DMS53 (cell line): ENCODE measurements around the gene RASSF5.
A peak's percentile ranks its signal among the peaks of the same experiment; 100 is the strongest.
"Not testable (repeated sequence)": the region's sequence is repeated elsewhere in the genome, so short reads cannot be mapped to it uniquely, and the experiment has no call there.

Experiments
- DNase-seq: peaks from one replicate; lab custom pipeline; 2025; lab: John Stamatoyannopoulos, UW

The RASSF5 gene

GRCh38 chr1:206570529-206570928, 63.2 kb downstream of the RASSF5 start:
- DNase-seq, result no peak

GRCh38 chr1:206572835-206573234, 65.5 kb downstream of the RASSF5 start:
- no peak for DNase-seq

DNA sequence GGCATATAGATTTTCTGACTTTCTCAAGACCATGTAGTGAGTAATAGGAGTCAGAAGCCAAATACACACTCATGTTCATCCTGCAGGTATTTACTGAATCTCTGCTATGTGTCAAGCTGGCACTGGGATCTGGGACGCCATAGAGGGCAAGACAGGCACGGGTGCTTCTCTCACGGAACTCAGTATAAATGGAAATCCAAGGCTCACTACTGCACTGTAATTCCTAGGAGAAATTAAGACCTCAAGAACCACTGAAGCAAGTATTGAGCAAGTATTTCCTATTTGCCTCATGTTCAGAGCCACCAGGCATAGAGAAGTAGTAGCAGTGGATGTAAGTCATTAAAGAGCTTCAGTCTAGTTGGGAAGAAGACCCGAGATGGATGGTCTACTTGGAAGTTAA, 66.0 kb downstream of the RASSF5 start:
- DNase-seq, result no peak

DNA sequence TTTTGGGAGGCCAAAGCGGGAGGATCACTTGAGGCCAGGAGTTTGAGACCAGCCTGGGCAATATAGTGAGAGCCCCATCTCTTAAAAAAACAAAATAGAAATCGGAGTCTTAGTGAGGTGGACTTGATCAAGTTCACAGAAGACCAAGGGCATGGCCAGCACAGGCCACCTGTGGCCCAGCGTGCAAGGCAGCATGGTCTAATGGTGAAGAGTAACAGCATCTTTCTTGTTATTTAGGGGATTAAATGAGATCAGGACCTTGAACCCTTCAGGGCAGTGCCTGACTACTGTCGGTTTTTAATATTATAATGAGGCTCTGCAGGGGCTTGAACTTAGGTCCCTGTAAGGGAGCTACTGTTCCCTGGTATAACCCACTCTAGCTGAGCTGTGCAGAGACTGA, 66.4 kb downstream of the RASSF5 start:
- no peak for DNase-seq

DNA sequence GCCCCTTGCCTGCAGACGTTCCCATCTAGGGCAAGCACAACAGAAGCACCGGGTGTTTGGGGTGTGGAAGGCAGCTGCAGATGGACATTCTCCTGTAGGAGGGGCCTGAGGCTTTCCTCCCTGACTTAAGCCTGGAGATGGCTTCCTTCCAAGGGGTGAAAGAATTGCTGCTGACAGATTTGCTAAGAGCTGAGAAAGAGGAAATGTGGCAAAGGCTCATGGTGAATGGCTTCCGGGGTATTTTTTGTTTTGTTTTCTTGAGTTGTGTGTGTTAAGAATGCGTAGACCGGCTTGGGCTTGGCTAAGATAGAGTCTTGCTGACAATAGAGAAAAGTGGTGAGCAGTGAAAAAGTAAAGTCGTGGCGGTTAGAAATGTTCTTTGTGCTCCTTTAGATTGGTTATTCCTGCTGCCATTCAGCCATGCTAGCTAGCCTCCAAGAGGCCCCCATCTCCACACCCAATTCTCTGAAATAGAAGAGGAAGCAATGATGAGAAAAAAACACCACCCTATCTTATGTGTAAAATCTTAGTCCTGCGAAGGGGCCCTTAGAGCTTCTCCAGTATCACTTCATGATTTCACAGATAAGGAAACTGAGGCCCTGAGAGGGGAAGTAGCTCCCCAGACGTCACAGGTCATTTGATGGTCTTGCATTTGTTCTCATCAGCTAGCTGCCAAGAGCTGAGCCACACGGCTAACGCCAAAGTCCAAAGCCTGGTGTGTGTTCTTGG, 68.0 kb downstream of the RASSF5 start:
- no peak for DNase-seq

- DNase-seq, result no peak
These were observed 68.8 kb downstream of the RASSF5 start for GRCh38 chr1:206575894-206576737.

DNA sequence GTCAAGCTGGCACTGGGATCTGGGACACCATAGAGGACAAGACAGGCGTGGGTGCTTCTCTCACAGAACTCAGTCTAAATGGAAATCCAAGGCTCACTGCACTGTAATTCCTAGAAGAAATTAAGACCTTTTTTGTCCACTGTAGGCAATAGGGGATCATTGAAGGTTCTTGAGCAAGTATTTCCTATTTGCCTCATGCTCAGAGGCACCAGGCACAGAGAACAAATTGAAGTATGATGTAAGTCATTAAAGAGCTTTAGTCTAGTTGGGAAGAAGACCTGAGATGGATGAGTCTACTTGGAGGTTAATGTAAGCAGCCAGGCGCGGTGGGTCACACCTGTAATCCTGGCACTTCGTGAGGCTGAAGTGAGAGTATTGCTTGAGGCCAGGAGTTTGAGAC, 70.3 kb downstream of the RASSF5 start:
- no peak for DNase-seq

GRCh38 chr1:206578068-206578977, 71.0 kb downstream of the RASSF5 start:
- peak; percentile 95 for DNase-seq

- DNase-seq, result peak; percentile 42
These were observed 71.6 kb downstream of the RASSF5 start for GRCh38 chr1:206578978-206579374.

DNA sequence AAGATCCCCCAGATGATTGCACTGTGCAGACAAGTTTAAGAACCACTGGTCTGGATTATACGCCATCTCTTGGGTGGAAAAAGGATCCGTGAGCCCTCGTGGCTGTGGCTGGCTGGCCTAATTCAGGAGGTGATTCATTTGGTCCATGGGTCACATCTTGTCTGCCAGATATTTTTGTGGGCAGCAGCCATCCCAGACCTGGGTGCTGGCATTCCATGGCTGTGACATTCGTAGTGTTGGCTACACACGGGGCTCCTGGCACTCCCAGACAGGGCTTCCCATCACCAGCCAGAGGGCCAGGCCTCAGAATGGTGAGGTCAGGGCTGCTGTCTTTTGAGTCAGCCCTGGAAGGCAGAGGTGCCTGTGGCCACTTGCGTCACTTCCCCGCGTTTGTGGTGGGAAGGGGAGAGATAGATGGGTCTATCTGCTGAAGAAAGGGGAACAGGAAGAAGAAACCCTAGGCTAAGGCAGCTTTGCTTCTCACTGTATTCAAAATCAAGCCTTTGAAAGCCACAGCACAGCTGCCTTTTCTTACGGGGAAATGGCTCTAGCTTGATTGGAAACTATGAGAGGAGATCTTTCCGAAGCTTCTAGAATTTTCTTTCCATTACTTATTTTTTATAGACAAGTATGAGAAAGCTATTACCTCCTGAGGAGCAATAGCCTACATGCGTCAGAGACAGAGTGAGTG, 72.6 kb downstream of the RASSF5 start:
- no peak for DNase-seq

GRCh38 chr1:206580438-206581113, 73.2 kb downstream of the RASSF5 start:
- DNase-seq, result no peak

DNA sequence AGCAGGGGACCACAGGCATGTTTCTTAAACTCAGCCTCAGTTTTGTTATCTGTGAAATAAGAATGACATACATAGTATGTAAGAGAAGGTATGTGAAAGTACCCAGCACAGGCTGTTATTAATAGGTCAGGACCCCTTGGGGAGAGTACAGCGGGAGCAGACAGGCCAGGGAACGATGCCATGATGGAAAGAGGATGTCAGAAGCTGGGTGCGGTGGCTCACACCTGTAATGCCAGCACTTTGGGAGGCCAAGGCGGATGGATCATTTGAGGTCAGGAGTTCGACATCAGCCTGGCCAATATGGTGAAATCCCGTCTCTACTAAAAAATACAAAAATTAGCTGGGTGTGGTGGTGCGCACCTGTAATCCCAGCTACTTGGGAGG, 73.8 kb downstream of the RASSF5 start:
- DNase-seq, result not testable (repeated sequence)

DNA sequence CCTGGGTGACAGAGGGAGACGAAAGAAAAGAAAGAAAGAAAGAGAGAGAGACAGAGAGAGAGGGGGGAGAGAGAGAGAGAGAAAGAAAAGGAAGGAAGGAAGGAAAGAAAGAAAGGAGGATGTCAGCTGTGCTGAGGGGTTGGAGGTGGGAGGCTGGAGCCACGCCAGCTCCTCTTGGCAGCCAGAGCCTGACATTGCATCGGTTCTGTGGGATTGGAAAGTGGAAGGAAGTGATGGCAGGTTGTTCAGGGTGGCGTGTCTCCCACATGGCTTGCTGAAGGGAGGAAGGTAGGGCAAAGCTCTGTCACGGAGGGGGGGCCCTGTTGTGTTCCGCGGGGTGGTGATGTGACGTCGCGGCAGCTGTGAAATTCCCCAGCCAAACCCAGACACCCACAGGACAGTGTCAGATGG, 74.2 kb downstream of the RASSF5 start:
- DNase-seq, result no peak

DNA sequence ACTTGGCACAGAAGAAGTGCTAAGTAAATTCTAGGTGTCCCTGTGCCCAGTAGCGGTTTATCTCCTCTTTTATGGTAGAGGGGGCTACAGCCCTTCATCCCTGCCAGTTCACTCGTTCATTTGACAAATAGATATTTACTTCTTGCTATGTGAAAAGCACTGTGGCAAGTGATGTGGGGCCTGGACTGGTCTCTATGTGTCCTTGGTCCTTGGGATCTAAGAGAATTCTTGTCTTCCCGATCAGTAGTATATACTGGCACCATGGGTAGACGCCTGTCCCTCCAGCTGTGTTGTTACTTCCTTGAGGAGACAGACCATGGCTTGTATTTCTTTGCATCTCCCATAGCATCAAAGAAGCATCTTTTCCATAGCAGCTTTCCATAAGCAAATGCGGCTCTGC, 75.2 kb downstream of the RASSF5 start:
- no peak for DNase-seq

DNA sequence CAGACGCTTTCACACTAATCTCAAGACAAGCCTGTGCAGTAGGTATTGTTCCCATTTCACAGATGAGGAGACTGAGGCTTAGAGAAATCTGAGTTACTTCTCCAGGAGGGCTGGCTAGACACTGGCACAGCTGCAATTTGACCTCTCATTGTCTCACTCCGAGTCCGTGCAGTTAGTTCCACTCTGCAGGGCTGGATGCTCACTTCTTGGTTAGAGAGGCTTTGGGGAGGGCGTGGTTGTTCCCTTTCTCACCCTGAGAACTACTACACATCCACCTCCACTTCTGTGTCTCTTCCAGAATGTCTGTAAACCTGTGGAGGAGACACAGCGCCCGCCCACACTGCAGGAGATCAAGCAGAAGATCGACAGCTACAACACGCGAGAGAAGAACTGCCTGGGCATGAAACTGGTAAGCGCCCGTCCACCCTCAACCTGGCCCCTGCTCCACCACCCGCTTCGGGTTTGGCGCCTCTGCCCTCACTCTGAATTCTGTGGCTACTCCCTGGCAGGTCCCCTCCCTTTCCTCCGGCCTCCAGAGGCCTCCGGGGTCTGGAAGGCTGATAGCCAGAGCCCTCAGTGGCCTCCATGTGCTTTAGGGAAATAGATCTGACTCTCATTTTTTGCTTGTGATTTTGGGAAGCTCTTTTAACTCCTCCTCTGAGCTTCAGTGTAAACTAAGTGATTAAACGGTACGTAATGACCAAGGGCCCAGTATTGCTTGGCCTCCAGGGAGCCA, 75.8 kb downstream of the RASSF5 start:
- no peak for DNase-seq

- DNase-seq, result peak; percentile 86
These were observed 76.6 kb downstream of the RASSF5 start for GRCh38 chr1:206583707-206584648.

DNA sequence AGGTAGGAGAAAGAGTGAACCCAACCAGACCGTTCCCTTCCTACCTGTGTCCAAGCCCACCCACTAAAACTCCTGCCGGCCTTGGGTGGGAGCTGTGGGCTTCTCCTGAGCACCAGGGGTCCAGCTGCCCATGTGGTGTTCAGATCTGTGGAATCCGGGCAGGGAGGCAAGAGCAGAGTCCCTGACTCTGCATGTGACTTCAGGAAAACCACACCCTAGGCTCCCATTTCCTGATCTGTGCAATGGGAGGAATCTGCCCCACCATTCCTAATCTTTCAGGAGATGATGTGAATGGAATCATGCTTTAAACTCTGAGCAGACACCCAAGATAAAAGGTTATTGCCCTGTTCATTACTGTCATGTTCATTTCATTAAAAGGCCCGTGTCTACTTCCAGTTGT, 77.4 kb downstream of the RASSF5 start:
- no peak for DNase-seq

DNA sequence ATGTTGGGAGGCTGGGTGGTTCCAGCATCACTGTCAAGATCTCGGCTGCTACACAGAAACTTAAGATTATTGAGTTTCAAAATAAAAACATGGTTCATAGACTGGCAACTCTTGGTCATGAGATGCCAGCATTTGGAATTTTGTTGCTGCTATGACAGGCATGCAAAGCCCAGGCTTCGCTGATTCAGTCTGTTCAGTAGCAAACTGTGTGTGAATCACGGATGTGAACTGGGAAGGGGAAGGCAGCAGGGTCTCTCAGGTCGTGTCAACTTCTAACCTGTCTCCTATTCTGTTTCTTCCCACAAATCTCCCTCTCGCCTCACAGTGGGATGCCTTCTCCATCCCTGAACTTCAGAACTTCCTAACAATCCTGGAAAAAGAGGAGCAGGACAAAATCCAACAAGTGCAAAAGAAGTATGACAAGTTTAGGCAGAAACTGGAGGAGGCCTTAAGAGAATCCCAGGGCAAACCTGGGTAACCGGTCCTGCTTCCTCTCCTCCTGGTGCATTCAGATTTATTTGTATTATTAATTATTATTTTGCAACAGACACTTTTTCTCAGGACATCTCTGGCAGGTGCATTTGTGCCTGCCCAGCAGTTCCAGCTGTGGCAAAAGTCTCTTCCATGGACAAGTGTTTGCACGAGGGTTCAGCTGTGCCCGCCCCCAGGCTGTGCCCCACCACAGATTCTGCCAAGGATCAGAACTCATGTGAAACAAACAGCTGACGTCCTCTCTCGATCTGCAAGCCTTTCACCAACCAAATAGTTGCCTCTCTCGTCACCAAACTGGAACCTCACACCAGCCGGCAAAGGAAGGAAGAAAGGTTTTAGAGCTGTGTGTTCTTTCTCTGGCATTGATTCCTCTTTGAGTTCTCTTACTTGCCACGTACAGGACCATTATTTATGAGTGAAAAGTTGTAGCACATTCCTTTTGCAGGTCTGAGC, 79.4 kb downstream of the RASSF5 start:
- no peak for DNase-seq
